ENCODE results near the gene FRZB. TPM values are rescaled to one million over a fixed set of nuclear protein-coding genes. Genes with fewer than 3 reads are reported as not detected.
A peak's percentile ranks its signal among the peaks of the same experiment; 100 is the strongest.
"Not testable (repeated sequence)": the region's sequence is repeated elsewhere in the genome, so short reads cannot be mapped to it uniquely, and the experiment has no call there.

The FRZB gene
- total RNA-seq, 1 experiment from 2014 or later, result not detected

GRCh38 chr2:182893666-182894065 lies 27.2 kb upstream of the FRZB start:
- no peak for DNase-seq (ENCODE audit: low read depth, low spot score)
- in situ Hi-C loops (cut with HindIII; ENCODE audit: low pct_unique_long_range_greater_than_20kb, low sequenced_read_pairs), result no loop called here

GRCh38 chr2:182893035-182893434 lies 26.6 kb upstream of the FRZB start:
- DNase-seq (ENCODE audit: low read depth, low spot score); in situ Hi-C loops (cut with HindIII; ENCODE audit: low pct_unique_long_range_greater_than_20kb, low sequenced_read_pairs): not testable (repeated sequence)

GRCh38 chr2:182891611-182892010 lies 25.2 kb upstream of the FRZB start:
- no peak for DNase-seq (ENCODE audit: low read depth, low spot score)
- in situ Hi-C loops (cut with HindIII; ENCODE audit: low pct_unique_long_range_greater_than_20kb, low sequenced_read_pairs), result no loop called here

GRCh38 chr2:182890773-182891378 lies 24.4 kb upstream of the FRZB start:
- DNase-seq (ENCODE audit: low read depth, low spot score), result no peak
- in situ Hi-C loops (cut with HindIII; ENCODE audit: low pct_unique_long_range_greater_than_20kb, low sequenced_read_pairs), result no loop called here

GRCh38 chr2:182890305-182890704 lies 23.9 kb upstream of the FRZB start:
- in situ Hi-C loops (cut with HindIII; ENCODE audit: low pct_unique_long_range_greater_than_20kb, low sequenced_read_pairs), result no loop called here
- DNase-seq (ENCODE audit: low read depth, low spot score), result no peak

- in situ Hi-C loops (cut with HindIII; ENCODE audit: low pct_unique_long_range_greater_than_20kb, low sequenced_read_pairs), result no loop called here
Observed at GRCh38 chr2:182887753-182888415, 21.4 kb upstream of the FRZB start.

GRCh38 chr2:182887093-182887492 lies 20.7 kb upstream of the FRZB start:
- no peak for DNase-seq (ENCODE audit: low read depth, low spot score)
- in situ Hi-C loops (cut with HindIII; ENCODE audit: low pct_unique_long_range_greater_than_20kb, low sequenced_read_pairs), result no loop called here

More at GRCh38 chr2:182887753-182888415, 21.4 kb upstream of the FRZB start:
- no peak for DNase-seq (ENCODE audit: low read depth, low spot score)

GRCh38 chr2:182885771-182886170 lies 19.3 kb upstream of the FRZB start:
- in situ Hi-C loops (cut with HindIII; ENCODE audit: low pct_unique_long_range_greater_than_20kb, low sequenced_read_pairs), result no loop called here
- DNase-seq (ENCODE audit: low read depth, low spot score), result no peak

GRCh38 chr2:182883451-182883850 lies 17.0 kb upstream of the FRZB start:
- DNase-seq (ENCODE audit: low read depth, low spot score), result peak; percentile 48
- in situ Hi-C loops (cut with HindIII; ENCODE audit: low pct_unique_long_range_greater_than_20kb, low sequenced_read_pairs), result no loop called here

GRCh38 chr2:182880100-182880499 lies 13.7 kb upstream of the FRZB start:
- DNase-seq (ENCODE audit: low read depth, low spot score); in situ Hi-C loops (cut with HindIII; ENCODE audit: low pct_unique_long_range_greater_than_20kb, low sequenced_read_pairs): not testable (repeated sequence)

- in situ Hi-C loops (cut with HindIII; ENCODE audit: low pct_unique_long_range_greater_than_20kb, low sequenced_read_pairs); DNase-seq (ENCODE audit: low read depth, low spot score): not testable (repeated sequence)
Observed at GRCh38 chr2:182876653-182877052, 10.2 kb upstream of the FRZB start.

GRCh38 chr2:182870227-182870626 lies 3.8 kb upstream of the FRZB start:
- in situ Hi-C loops (cut with HindIII; ENCODE audit: low pct_unique_long_range_greater_than_20kb, low sequenced_read_pairs), result no loop called here
- peak; percentile 71 for DNase-seq (ENCODE audit: low read depth, low spot score)

GRCh38 chr2:182868054-182868796 lies 1.8 kb upstream of the FRZB start:
- in situ Hi-C loops (cut with HindIII; ENCODE audit: low pct_unique_long_range_greater_than_20kb, low sequenced_read_pairs), result no loop called here
- no peak for DNase-seq (ENCODE audit: low read depth, low spot score)

- no peak for DNase-seq (ENCODE audit: low read depth, low spot score)
- in situ Hi-C loops (cut with HindIII; ENCODE audit: low pct_unique_long_range_greater_than_20kb, low sequenced_read_pairs), result no loop called here
Observed at GRCh38 chr2:182867426-182868053, 1.1 kb upstream of the FRZB start.

GRCh38 chr2:182866095-182866460 lies 359 bp downstream of the FRZB start:
- no peak for DNase-seq (ENCODE audit: low read depth, low spot score)
- in situ Hi-C loops (cut with HindIII; ENCODE audit: low pct_unique_long_range_greater_than_20kb, low sequenced_read_pairs), result no loop called here

- in situ Hi-C loops (cut with HindIII; ENCODE audit: low pct_unique_long_range_greater_than_20kb, low sequenced_read_pairs), result no loop called here
Observed at GRCh38 chr2:182864949-182865570, 1.4 kb downstream of the FRZB start.

GRCh38 chr2:182863642-182864041 lies 2.8 kb downstream of the FRZB start:
- in situ Hi-C loops (cut with HindIII; ENCODE audit: low pct_unique_long_range_greater_than_20kb, low sequenced_read_pairs), result no loop called here
- no peak for DNase-seq (ENCODE audit: low read depth, low spot score)

More at GRCh38 chr2:182864949-182865570, 1.4 kb downstream of the FRZB start:
- no peak for DNase-seq (ENCODE audit: low read depth, low spot score)

GRCh38 chr2:182862091-182862490 lies 4.3 kb downstream of the FRZB start:
- DNase-seq (ENCODE audit: low read depth, low spot score), result peak; percentile 13
- in situ Hi-C loops (cut with HindIII; ENCODE audit: low pct_unique_long_range_greater_than_20kb, low sequenced_read_pairs), result no loop called here
